GM19395 (cell line): ENCODE measurements around the gene UGT2B15.

ENCODE experiments used
- ATAC-seq: cut with Tn5 transposase; IDR thresholded peaks from one replicate; pipeline ENCODE4 v1.9.1; 2021; ENCODE audit warnings: mild to moderate bottlenecking, moderate library complexity; ENCODE audit not compliant: unreplicated experiment

Gene UGT2B15

DNA sequence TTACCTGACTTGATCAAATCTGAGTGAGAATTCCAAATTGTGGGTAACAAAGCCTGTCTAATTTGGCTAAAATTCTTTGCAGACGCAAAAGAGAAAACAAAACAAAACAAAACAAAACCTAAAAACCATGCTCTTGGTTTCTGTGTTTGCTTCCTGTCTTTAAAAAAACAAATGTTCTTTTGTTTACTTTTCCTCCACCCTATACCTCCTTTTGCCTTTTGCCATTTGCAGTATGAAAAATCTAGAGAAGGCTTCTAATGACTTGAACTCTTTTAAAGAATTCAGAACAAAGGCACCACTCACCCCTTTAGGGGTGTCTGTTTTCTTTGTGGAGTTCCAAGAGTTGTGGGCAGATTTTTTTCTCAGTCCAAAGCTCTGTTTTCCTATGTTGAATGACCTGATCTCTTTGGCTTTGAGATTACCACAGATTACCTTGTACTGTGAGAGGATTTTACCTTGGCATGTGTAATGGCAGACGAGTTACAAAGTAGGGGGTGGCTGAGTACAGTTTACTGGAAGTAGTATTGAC, 13.9 kb downstream of the UGT2B15 start:
- peak; percentile 64 for ATAC-seq

DNA sequence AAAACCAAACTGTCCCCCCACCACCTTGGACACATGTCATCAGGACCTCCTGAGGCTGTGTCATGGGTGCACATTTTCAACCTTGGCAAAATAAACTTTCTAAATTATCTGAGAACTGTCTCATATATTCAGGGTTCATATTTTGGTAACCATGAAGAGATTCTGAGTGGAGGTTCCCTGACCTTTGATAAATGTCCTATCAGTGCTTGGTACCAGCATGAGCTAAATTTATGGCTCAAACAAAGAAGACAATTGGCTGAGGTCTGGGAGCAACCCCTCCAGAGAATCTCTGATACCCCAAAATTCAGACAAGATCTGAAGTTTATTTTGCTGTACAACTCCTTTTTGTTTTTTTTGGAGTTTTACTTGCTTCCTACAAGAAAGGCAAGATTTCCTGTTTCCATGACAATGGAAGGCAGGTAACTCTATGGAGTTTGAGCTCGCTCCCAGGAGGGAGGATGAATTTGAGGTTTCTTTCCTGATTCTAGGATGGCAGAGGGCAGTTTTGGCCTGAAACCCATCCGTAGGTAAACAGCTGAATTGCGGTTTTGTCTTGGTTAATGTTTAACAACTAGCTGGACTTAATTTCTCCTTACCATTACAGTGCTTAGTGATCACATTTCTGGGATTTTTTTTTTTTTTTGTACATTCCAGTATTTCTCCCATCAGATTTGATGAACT, 14.5 kb downstream of the UGT2B15 start:
- peak; percentile 36 for ATAC-seq

DNA sequence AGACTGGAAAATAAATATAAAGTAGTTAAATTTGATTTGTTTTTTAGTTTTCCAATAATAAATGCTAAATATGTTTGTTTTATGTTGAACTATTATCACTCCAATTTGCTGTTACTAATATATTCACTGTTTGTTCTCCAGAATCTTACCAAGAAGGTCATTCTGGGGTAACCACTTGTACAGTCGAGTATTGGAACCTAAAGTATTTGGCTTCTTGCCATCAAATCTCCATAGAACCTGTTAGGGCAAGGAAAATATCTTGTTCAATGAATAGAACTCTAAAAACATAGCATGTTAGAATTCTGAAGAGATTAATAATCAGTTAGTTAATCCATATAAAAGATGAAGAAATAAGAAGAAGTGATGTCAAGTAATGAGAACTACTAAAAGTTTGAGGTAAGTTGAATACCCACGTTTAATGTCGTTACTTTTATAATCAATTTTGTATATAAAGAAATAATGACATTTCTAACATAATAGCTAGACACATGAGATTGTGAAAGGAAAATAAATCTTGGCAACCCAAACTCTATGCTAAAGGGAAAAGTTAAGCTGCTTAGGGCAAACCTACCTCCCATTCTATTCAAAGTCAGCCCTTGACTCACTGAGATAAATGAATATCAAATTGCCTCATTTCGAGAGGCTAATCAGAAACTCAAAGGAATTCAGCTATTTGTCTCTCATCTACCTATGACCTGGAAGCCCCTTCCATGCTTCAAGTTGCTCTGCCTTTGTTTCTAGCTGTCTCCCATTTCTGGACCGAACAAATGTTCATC, 15.3 kb downstream of the UGT2B15 start:
- ATAC-seq, result no peak

DNA sequence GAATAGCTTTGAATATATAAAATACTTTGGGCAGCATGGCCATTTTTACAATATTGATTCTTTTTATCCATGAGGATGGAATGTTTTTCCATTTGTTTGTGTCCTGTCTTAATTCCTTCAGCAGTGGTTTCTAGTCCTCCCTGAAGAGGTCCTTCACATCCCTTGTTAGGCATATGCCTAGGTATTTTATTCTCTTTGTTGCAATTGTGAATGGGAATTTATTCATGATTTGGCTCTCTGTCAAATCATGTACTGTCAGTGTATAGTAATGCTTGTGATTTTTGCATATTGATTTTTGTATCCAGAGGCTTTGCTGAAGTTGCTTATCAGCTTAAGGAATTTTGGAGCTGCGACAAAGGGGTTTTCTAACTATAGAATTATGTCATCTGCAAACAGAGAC, 18.5 kb downstream of the UGT2B15 start:
- no peak for ATAC-seq

DNA sequence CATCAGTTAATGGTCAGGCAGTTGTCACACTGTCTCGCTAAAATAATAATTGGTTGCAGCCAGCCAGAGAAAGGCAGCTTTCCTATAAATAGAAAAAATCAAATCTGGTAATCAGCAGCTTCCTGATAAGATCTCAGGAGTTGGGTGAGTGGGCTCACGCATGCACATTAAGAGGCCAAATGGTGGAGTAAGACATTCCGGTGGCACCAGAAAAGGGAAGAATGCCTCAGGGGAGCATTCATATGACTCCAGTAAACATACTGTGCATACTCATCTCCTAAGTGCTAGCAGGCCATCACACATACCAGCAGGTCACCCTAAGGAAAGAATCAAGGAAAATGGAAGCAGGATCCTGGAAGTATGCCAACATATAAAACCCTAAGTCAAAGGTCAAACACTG, 40.1 kb downstream of the UGT2B15 start:
- ATAC-seq, result no peak

DNA sequence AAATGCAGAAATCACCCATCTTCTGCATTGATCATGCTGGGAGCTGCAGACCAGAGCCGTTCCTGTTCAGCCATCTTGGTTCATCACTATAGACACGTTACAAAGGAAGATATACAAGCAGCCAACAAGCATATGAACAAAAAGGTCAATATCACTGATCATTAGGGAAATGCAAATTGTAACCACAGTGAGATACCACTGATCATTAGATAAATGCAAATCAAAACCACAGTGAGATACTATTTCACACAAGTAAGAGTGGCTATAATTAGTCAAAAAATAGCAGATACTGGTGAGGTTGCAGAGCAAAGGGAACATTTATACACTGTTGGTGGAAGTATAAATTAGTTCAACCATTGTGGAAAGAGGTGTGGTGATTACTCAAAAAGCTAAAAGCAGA, 47.7 kb downstream of the UGT2B15 start:
- peak; percentile 69 for ATAC-seq

DNA sequence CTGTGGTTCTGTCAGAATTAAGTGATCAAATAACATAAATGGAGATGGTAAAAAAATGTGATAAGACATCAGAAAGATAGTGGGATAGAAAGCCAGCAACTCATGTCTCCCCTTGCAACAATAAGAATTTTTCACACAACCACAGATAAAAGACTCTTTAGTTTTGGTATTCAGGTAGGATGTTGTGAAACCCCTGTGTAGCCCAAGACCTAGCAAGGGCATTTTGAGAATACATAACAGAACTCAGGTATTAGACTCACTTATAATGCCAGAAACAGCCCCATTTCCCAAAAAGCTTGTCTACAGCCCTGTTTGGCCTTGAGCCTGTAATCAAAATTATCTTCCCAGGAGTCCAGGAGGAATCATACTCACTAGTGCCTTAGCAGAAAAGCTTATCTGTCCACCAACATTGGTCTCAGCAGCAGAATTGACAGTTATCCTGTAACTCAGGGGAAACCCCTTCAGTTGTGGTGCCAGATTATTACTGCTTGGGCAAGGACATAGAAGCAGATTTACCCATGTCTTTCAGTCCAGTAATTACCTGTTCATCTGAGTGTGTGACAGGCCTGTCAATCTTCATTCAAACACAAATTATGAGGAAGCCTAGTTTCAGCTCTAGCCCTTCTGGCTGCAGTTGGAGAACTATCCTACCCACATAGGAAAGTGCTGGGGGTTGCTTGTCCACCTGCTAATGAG, 53.3 kb downstream of the UGT2B15 start:
- ATAC-seq, result peak; percentile 87

DNA sequence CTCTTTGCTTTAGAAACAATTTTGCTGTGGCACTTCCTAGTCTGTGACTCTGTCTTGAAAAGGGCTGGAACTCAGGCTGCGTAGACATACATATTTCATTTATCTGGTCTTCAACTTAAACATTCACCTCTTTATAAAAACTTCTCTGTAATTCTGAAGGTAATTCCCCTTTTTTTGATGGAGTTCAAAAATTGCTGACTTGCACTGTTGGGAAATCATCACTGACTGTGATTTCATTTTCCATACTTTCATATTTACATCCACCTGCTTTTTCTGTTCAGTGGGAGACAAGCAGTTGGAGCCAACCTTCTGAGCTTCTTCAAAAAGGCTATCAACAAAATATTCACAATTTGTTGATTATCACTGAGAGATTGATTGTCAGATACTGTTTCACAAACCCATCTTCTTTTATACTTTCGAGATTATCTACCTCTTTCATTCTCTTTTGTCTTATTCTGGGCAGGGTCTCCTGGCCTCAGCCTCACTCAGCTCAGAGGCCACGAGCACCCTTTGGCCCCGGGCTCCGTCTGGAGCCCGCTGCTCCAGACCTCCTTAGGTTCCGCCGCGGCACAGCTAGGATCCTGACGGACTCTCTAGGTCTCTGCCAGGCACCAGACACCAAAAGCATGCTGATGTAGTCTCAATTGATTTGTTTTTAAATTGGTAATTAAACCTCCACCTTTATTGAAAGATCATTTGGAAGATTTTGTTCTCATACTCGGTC, 54.6 kb downstream of the UGT2B15 start:
- no peak for ATAC-seq

DNA sequence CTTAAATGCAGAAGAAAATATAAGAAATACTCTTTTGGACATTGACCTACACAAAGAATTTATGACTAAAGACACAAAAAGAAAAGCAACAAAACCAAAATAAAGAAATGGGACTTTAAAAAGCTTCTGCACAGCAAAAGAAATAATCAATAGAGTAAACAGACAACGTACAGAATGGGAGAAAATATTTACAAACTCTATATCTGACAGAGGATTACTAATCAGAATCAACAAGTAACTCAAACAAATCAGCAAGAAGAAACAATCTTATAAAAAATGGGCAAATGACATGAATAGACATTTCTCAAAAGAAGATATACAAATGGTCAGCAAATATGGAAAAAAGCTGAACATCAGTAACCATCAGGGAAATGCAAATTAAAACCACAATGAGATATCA, 56.7 kb downstream of the UGT2B15 start:
- ATAC-seq, result no peak

DNA sequence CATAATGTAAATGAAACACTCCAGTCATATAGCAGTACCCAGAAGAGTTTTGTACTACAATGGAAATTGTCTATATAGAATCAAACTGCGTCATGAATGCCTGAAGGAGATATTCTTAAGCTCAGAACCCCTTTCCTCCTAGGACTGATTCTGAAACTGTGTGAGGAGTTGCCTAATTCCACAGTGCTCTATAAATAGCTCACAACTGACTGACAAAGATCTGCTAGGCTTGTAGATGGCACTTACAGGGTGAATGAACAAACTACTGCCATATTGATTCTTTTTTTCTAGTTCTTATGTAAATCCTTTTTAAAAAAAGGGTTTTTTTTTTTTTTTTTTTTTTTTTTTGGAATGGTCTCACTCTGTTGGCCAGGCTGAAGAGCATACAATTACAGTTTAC, 64.2 kb downstream of the UGT2B15 start:
- ATAC-seq, result no peak

DNA sequence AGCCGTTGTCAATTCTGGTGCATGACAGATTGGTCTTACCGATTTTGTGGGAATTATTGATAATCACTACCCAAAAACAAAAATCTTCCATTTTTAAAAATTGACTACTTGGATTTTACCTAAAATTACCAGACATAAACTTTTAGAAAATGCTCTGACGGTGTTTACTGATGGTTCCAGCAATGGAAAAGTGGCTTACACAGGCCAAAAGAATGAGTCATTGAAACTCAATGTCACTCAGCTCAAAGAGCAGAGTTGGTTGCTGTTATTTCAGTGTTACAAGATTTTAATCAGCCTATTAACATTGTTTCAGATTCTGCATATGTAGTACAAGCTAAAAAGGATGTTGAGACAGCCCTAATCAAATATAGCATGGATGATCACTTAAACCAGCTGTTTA, 71.3 kb downstream of the UGT2B15 start:
- ATAC-seq, result no peak

DNA sequence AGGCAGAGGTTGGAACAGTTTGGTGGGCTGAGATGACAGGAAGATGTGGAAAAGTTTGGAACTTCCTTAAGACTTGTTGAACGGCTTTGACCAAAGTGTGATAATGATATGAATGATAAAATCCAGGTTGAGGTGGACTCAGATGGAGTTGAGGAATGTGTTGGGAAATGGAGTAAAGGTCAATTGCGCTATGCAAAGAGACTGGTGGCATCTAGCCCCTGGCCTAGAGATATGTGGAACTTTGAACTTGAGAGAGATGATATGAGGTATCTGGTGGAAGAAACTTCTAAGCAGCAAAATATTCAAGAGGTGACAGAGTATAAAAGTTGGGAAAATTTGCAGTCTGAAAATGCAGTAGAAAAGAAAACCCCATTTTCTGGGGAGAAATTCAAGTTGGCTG, 73.0 kb downstream of the UGT2B15 start:
- no peak for ATAC-seq
